Ramos (cell line): Measurements from ENCODE around the gene GGCT.

Experiments
- in situ Hi-C: fragments of 300-500 bp; cut with MboI; formaldehyde crosslinking; loops from one replicate; pipeline ENCODE4 v1.14.3; 2022; ENCODE audit warnings: low sequenced_read_pairs; ENCODE audit not compliant: unreplicated experiment

The GGCT gene

GRCh38 chr7:30465046-30465810, 39.4 kb downstream of the GGCT start:
- in situ Hi-C loops = no loop called here

DNA sequence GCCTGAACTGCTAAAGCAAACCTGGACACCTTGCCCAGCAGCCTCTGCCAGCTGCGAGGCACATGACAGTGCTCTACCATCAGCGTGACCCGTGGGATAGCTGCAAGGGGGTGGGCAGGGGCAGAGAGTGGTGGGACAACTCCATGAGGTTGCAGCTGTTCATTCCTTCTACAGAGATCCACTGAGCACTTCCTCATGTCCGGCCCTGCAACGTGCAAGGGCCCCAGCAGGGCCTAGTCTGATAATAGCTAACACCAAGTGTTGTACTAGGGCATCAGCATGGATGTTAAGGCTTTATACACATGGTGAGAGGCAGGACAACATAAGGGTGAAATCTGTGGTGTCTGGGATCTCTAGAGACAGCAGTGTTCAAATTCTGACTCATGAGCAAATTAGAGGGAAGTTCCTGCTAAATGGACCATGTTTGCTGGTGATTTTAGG, 40.4 kb downstream of the GGCT start:
- in situ Hi-C loops = no loop called here

DNA sequence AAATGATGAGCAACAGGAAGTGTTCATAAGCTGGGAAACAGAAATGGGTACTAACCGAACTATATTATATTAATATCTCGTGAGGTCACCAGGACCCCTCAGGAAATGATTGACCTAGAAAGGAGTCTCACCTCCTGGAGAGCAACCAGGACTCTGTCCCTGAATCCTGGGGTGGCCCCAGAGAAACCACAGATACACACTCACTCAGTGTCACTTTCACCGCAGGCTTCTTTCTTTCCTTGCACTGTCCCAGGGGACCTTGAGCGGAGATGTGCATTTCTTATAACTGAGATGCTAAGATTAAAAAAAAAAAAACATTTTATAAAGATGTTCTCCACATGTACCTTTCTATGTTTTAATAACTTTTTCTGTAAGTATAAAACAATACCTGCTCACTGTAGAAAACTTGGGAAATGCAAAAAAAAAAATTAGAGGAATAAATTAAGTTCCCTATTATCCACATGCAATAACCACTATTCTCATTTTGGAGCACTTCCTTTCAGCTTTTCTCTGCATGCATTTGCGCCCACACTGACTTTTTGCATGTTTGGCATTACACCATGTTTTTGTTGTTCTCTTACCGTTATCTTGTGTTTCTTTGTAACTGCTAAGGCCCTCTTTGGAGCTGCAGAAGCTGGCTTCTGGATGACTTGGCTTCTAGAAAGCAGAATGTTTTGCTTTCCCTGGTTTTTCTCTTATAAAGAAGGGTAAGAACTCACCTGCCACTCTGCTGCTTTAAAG, 41.1 kb downstream of the GGCT start:
- in situ Hi-C loops = no loop called here

DNA sequence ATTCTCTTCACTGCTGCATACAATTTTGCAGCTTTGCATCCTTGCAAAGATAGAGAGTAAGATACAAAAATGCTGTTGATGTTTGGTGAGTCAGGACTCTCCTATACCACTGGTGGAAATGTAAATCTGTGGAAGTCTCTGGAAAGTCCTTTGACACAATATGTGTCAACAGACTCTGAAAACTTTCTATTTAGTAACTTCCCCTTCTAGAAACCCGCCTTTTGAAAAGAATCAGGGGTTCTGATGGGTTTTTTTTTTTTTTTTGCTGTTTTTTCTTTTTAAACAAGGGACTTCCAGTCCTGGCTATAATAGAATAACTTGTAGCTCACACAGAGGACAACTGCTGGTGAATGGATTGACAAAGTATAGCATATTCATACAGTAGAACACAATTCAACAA, 42.5 kb downstream of the GGCT start:
- in situ Hi-C loops = no loop called here

GRCh38 chr7:30460246-30460633, 44.4 kb downstream of the GGCT start:
- in situ Hi-C loops = no loop called here

- in situ Hi-C loops = no loop called here
Measured at GRCh38 chr7:30459591-30460245, 44.9 kb downstream of the GGCT start.

DNA sequence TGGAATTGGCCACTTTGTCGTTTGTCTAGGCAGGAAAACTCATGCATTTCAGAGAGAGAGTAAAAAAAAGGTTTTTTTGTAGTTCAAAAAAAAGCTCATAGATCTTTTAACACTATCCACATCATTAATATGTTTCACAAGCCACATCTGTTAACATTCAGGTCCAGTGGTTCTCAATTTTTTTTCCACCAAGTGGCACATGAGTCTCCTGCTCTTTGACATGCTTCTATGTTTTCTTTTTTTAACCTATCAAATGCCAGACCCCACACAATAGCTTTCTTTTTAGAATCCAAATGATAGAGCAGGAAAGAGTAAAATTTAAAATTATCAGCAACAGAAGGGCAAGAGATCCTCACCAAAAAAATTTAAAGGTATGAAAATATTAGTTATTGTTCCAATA, 46.3 kb downstream of the GGCT start:
- in situ Hi-C loops = no loop called here

DNA sequence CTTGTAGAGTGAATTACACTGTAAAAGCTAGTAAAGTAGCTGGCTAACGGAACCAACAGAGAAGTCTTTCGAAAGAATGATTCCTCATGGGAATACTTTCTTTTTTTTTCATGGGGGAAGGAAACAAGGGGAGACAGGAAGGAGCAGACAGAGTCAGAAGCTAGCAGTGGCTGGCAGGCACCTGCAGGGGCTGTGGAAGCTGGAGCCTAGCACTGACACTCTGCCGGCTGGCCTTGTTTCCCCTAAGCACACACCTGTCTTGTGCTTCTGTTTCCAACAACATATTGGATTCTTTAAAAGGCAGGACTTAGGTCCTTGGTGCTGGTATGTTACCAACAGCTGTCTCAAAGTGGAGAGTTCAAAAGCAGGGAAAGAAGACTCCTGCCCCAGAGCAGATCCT, 50.7 kb downstream of the GGCT start:
- in situ Hi-C loops = no loop called here

GRCh38 chr7:30453016-30453415, 51.6 kb downstream of the GGCT start:
- in situ Hi-C loops = no loop called here

DNA sequence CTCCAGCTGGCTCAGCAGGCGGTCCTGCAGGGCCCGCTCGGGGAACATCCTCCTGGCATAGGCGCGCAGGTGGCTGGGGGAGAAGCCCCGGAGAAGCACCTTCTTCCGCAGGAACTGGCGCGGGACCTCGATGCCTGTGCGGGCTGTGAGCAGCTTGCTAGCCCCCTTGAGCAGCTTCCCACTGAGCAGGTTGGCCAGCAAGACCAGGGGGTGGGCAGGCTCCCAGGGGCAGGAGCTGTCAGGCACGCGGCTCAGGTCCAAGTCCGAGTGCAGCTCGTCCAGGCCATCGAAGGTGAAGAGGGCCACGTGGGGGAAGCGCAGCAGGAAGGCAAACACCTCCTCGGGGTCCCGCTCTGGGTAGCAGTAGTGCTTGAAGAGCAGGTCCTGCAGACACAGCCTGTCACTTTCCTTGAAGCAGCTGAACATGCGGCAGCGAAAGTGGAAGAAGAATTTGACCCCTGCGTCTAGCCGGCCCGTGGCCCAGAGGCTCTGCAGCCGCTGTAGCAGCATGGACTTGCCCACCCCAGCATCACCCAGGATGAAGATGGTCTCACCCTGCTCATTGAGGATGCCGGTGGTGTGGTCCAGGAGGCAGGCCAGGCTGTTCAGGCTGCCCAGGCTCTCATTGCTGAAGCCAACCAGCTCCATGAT, 52.2 kb downstream of the GGCT start:
- in situ Hi-C loops = no loop called here

- in situ Hi-C loops = no loop called here
Measured at GRCh38 chr7:30451539-30452279, 52.9 kb downstream of the GGCT start.

- in situ Hi-C loops = no loop called here
Measured at GRCh38 chr7:30450983-30451497, 53.6 kb downstream of the GGCT start.

GRCh38 chr7:30450240-30450982, 54.2 kb downstream of the GGCT start:
- in situ Hi-C loops = no loop called here

DNA sequence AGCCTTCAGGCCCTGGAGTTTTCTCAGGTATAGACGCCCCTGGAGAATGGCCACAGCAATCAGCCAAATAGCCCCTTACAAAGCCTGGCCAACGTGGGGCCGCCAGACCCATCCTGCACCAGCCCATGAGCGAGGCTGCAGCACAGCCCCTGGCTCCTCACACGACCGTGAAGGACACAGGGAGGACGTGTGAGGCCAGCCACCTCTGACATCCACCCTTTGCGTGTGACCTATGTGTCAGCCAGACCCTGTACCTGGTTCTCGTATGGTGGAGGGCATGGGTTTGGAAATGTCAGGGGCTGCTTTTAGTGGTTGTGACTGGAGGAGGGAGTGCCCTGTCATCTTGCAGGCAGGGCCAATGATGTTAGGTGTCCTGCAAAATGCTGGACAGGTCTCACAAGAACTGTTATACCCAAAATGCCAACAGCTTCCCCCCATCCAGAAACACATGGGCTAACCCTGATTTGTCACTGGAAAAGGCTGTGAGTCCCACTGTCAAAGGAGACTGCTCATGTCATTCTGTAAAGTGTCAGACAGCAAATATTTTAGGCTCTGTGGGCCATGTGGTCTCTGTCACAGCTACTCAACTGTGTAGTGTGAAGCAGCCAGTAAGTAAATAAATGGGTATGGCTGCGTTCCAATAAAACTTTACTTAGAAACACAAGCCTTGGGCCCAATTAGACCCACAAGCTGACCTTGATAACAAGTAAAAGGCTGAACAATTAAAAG, 56.0 kb downstream of the GGCT start:
- in situ Hi-C loops = no loop called here

DNA sequence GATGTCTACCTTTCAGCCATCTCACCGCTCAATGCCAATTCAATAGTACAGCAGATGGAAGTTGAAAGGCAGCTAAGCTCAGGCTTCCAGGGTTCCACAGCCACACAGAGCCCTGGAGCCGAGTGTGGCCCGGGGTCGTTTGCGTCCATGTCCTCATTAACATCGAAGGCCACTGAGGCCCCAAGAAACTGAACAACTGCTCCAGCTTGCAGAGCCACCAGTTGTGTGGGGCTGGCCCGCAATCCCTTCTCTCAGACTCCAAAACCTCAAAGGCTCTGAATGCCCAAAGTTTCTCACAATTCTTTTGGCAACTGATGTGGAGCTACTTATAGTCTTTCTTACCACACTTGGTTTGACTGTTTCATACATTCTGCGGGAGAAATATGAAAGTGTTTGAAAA, 57.2 kb downstream of the GGCT start:
- in situ Hi-C loops = no loop called here
